Measurements from ENCODE around the gene TSHZ2.
"Not testable (repeated sequence)": the region's sequence is repeated elsewhere in the genome, so short reads cannot be mapped to it uniquely, and the experiment has no call there.

TSHZ2 gene

GRCh38 chr20:53515749-53516148 lies 543.6 kb downstream of the TSHZ2 start:
- peaks cover 7% of the 10 kb centered on the region for H3K9me3 ChIP-seq (ENCODE audit: control insufficient read depth, insufficient read depth, low read depth, low read length)
- H3K27me3 ChIP-seq (ENCODE audit: control insufficient read depth, insufficient read depth, low read length) = no peaks in the 10 kb centered on the region
- no peak overlapping the region for H3K9ac ChIP-seq (ENCODE audit: low read length)
- H3K27ac ChIP-seq (ENCODE audit: low read depth, low read length) = no peak overlapping the region
- no peaks in the 10 kb centered on the region for H3K4me1 ChIP-seq (ENCODE audit: control insufficient read depth, insufficient read depth, low read length)
- H3K36me3 ChIP-seq (ENCODE audit: control insufficient read depth, insufficient read depth, low read length) = no peaks in the 10 kb centered on the region
- no peak overlapping the region for H3K4me3 ChIP-seq (ENCODE audit: low read depth, low read length)

GRCh38 chr20:53517146-53517545 lies 545.0 kb downstream of the TSHZ2 start:
- Histone ChIP-seq H3K27ac (ENCODE audit: low read depth, low read length) (no peak overlapping the region), H3K9me3 (ENCODE audit: control insufficient read depth, insufficient read depth, low read depth, low read length) (no peaks in the 10 kb centered on the region), H3K9ac (ENCODE audit: low read length) (no peak overlapping the region), H3K4me1 (ENCODE audit: control insufficient read depth, insufficient read depth, low read length) (no peaks in the 10 kb centered on the region), H3K27me3 (ENCODE audit: control insufficient read depth, insufficient read depth, low read length) (no peaks in the 10 kb centered on the region), H3K4me3 (ENCODE audit: low read depth, low read length) (no peak overlapping the region), H3K36me3 (ENCODE audit: control insufficient read depth, insufficient read depth, low read length) (no peaks in the 10 kb centered on the region)

- H3K27me3 ChIP-seq (ENCODE audit: control insufficient read depth, insufficient read depth, low read length); H3K4me3 ChIP-seq (ENCODE audit: low read depth, low read length); H3K4me1 ChIP-seq (ENCODE audit: control insufficient read depth, insufficient read depth, low read length); H3K27ac ChIP-seq (ENCODE audit: low read depth, low read length); H3K36me3 ChIP-seq (ENCODE audit: control insufficient read depth, insufficient read depth, low read length); H3K9ac ChIP-seq (ENCODE audit: low read length); H3K9me3 ChIP-seq (ENCODE audit: control insufficient read depth, insufficient read depth, low read depth, low read length): not testable (repeated sequence)
These were observed 549.3 kb downstream of the TSHZ2 start for GRCh38 chr20:53521421-53521820.

GRCh38 chr20:53522026-53522425 lies 549.9 kb downstream of the TSHZ2 start:
- H3K27me3 ChIP-seq (ENCODE audit: control insufficient read depth, insufficient read depth, low read length) = no peaks in the 10 kb centered on the region
- no peak overlapping the region for H3K27ac ChIP-seq (ENCODE audit: low read depth, low read length)
- no peak overlapping the region for H3K9ac ChIP-seq (ENCODE audit: low read length)
- no peak overlapping the region for H3K4me3 ChIP-seq (ENCODE audit: low read depth, low read length)
- no peaks in the 10 kb centered on the region for H3K36me3 ChIP-seq (ENCODE audit: control insufficient read depth, insufficient read depth, low read length)
- H3K4me1 ChIP-seq (ENCODE audit: control insufficient read depth, insufficient read depth, low read length) = no peaks in the 10 kb centered on the region
- H3K9me3 ChIP-seq (ENCODE audit: control insufficient read depth, insufficient read depth, low read depth, low read length) = no peaks in the 10 kb centered on the region

- Histone ChIP-seq H3K4me1 (ENCODE audit: control insufficient read depth, insufficient read depth, low read length) (no peaks in the 10 kb centered on the region), H3K36me3 (ENCODE audit: control insufficient read depth, insufficient read depth, low read length) (no peaks in the 10 kb centered on the region), H3K27me3 (ENCODE audit: control insufficient read depth, insufficient read depth, low read length) (no peaks in the 10 kb centered on the region), H3K27ac (ENCODE audit: low read depth, low read length) (no peak overlapping the region), H3K9ac (ENCODE audit: low read length) (no peak overlapping the region), H3K9me3 (ENCODE audit: control insufficient read depth, insufficient read depth, low read depth, low read length) (no peaks in the 10 kb centered on the region), H3K4me3 (ENCODE audit: low read depth, low read length) (no peak overlapping the region)
These were observed 550.5 kb downstream of the TSHZ2 start for GRCh38 chr20:53522696-53523095.

- not testable (repeated sequence) for H3K27me3 ChIP-seq (ENCODE audit: control insufficient read depth, insufficient read depth, low read length); H3K4me3 ChIP-seq (ENCODE audit: low read depth, low read length); H3K9me3 ChIP-seq (ENCODE audit: control insufficient read depth, insufficient read depth, low read depth, low read length); H3K9ac ChIP-seq (ENCODE audit: low read length); H3K4me1 ChIP-seq (ENCODE audit: control insufficient read depth, insufficient read depth, low read length); H3K27ac ChIP-seq (ENCODE audit: low read depth, low read length); H3K36me3 ChIP-seq (ENCODE audit: control insufficient read depth, insufficient read depth, low read length)
These were observed 551.5 kb downstream of the TSHZ2 start for GRCh38 chr20:53523615-53524014.

- Histone ChIP-seq H3K4me3 (ENCODE audit: low read depth, low read length) (no peak overlapping the region), H3K4me1 (ENCODE audit: control insufficient read depth, insufficient read depth, low read length) (no peaks in the 10 kb centered on the region), H3K9ac (ENCODE audit: low read length) (no peak overlapping the region), H3K36me3 (ENCODE audit: control insufficient read depth, insufficient read depth, low read length) (no peaks in the 10 kb centered on the region), H3K9me3 (ENCODE audit: control insufficient read depth, insufficient read depth, low read depth, low read length) (no peaks in the 10 kb centered on the region), H3K27me3 (ENCODE audit: control insufficient read depth, insufficient read depth, low read length) (no peaks in the 10 kb centered on the region), H3K27ac (ENCODE audit: low read depth, low read length) (no peak overlapping the region)
These were observed 552.6 kb downstream of the TSHZ2 start for GRCh38 chr20:53524589-53525312.

GRCh38 chr20:53527196-53527595 lies 555.0 kb downstream of the TSHZ2 start:
- H3K27ac ChIP-seq (ENCODE audit: low read depth, low read length) = no peak overlapping the region
- H3K9me3 ChIP-seq (ENCODE audit: control insufficient read depth, insufficient read depth, low read depth, low read length) = no peaks in the 10 kb centered on the region
- no peaks in the 10 kb centered on the region for H3K36me3 ChIP-seq (ENCODE audit: control insufficient read depth, insufficient read depth, low read length)
- H3K4me3 ChIP-seq (ENCODE audit: low read depth, low read length) = no peak overlapping the region
- no peaks in the 10 kb centered on the region for H3K27me3 ChIP-seq (ENCODE audit: control insufficient read depth, insufficient read depth, low read length)
- H3K4me1 ChIP-seq (ENCODE audit: control insufficient read depth, insufficient read depth, low read length) = no peaks in the 10 kb centered on the region
- no peak overlapping the region for H3K9ac ChIP-seq (ENCODE audit: low read length)

- Histone ChIP-seq H3K9ac (ENCODE audit: low read length) (no peak overlapping the region), H3K4me1 (ENCODE audit: control insufficient read depth, insufficient read depth, low read length) (no peaks in the 10 kb centered on the region), H3K36me3 (ENCODE audit: control insufficient read depth, insufficient read depth, low read length) (no peaks in the 10 kb centered on the region), H3K4me3 (ENCODE audit: low read depth, low read length) (no peak overlapping the region), H3K27me3 (ENCODE audit: control insufficient read depth, insufficient read depth, low read length) (no peaks in the 10 kb centered on the region), H3K27ac (ENCODE audit: low read depth, low read length) (no peak overlapping the region), H3K9me3 (ENCODE audit: control insufficient read depth, insufficient read depth, low read depth, low read length) (no peaks in the 10 kb centered on the region)
These were observed 557.5 kb downstream of the TSHZ2 start for GRCh38 chr20:53529658-53530057.

GRCh38 chr20:53530440-53530839 lies 558.3 kb downstream of the TSHZ2 start:
- Histone ChIP-seq H3K27me3 (ENCODE audit: control insufficient read depth, insufficient read depth, low read length) (no peaks in the 10 kb centered on the region), H3K4me3 (ENCODE audit: low read depth, low read length) (no peak overlapping the region)

GRCh38 chr20:53532654-53533312 lies 560.6 kb downstream of the TSHZ2 start:
- not testable (repeated sequence) for H3K9me3 ChIP-seq (ENCODE audit: control insufficient read depth, insufficient read depth, low read depth, low read length); H3K27ac ChIP-seq (ENCODE audit: low read depth, low read length); H3K4me1 ChIP-seq (ENCODE audit: control insufficient read depth, insufficient read depth, low read length); H3K9ac ChIP-seq (ENCODE audit: low read length); H3K27me3 ChIP-seq (ENCODE audit: control insufficient read depth, insufficient read depth, low read length); H3K36me3 ChIP-seq (ENCODE audit: control insufficient read depth, insufficient read depth, low read length); H3K4me3 ChIP-seq (ENCODE audit: low read depth, low read length)

More at GRCh38 chr20:53530440-53530839, 558.3 kb downstream of the TSHZ2 start:
- Histone ChIP-seq H3K9me3 (ENCODE audit: control insufficient read depth, insufficient read depth, low read depth, low read length) (no peaks in the 10 kb centered on the region), H3K9ac (ENCODE audit: low read length) (no peak overlapping the region), H3K4me1 (ENCODE audit: control insufficient read depth, insufficient read depth, low read length) (no peaks in the 10 kb centered on the region), H3K27ac (ENCODE audit: low read depth, low read length) (no peak overlapping the region), H3K36me3 (ENCODE audit: control insufficient read depth, insufficient read depth, low read length) (no peaks in the 10 kb centered on the region)

Measured in HUES6 (cell line).